GM12878 (cell line): ENCODE measurements around the gene TMEM150C. TPM values are rescaled to one million over a fixed set of nuclear protein-coding genes. Genes with fewer than 3 reads are reported as not detected.

Source experiments
- ATAC-seq: fragments of 200-7000 bp; cut with Tn5 transposase; 3 replicates; pipeline ENCODE4 v1.9.1; 2020; ENCODE audit warnings: mild to moderate bottlenecking, moderate library complexity
- BruUV-seq: library from RNA; stranded (reverse); fragments of 400-500 nt; replicated peaks from 2 replicates; lab custom pipeline; 2021; lab: Mats Ljungman, UMichigan
- CTCF ChIA-PET: fragments of 300-600 bp; sonication (Branson Sonifier 250); formaldehyde crosslinking; extraction: SDS; loops from one replicate; lab custom pipeline; 2021; ENCODE audit warnings: inconsistent platforms; lab: Yijun Ruan, JAX
- POLR2A ChIA-PET: fragments of 350-600 bp; formaldehyde crosslinking; extraction: SDS; loops from one replicate; lab custom pipeline; 2021; ENCODE audit warnings: inconsistent platforms; lab: Charles Lee
- RAD21 ChIA-PET: fragments of 300-600 bp; sonication (Branson Sonifier 250); formaldehyde crosslinking; loops from one replicate; lab custom pipeline; 2023; ENCODE audit warnings: antibody characterized with exemption; ENCODE audit not compliant: unreplicated experiment; lab: Charles Lee
- SMC1A ChIA-PET: fragments of 300-600 bp; sonication (Branson Sonifier 250); formaldehyde crosslinking; loops from one replicate; lab custom pipeline; 2023; ENCODE audit not compliant: unreplicated experiment, uncharacterized antibody; lab: Charles Lee
- DNase-seq: peaks from one replicate; pipeline ENCODE4 v3.0.0-alpha.2; 2011; ENCODE audit warnings: low read depth, low spot score
- FAIRE-seq: peaks from 3 replicates; lab custom pipeline; 2011; peaks lifted over from hg19 to GRCh38; lab: Jason Lieb, UNC
- H2AFZ ChIP-seq: 2 replicates; pipeline ENCODE4 v1.6.0; 2011; ENCODE audit warnings: low read depth, low read length, control low read depth; ENCODE audit not compliant: control insufficient read depth
- H3K27ac ChIP-seq: 2 replicates; pipeline ENCODE4 v1.5.1; 2011; ENCODE audit warnings: control low read depth; ENCODE audit not compliant: control insufficient read depth, insufficient read depth
- H3K27me3 ChIP-seq, 2 experiments: replicated peaks in 1 of 2; 2 replicates each; pipeline versions ENCODE4 v1.6.0 to v1.6.1; 2011; ENCODE audit warnings: low read length in 1 of 2; ENCODE audit not compliant: control insufficient read depth in 2 of 2, insufficient read depth in 2 of 2
- H3K36me3 ChIP-seq, 2 experiments: 2 replicates each; pipeline ENCODE4 v1.5.1; 2011; ENCODE audit warnings: low read length in 1 of 2; ENCODE audit not compliant: control insufficient read depth in 2 of 2, insufficient read depth in 2 of 2
- H3K4me1 ChIP-seq: 2 replicates; pipeline ENCODE4 v1.6.1; 2011; ENCODE audit warnings: mild to moderate bottlenecking, low read length, moderate library complexity, mixed read lengths; ENCODE audit not compliant: control insufficient read depth, insufficient read depth
- H3K4me2 ChIP-seq: 2 replicates; pipeline ENCODE4 v1.6.0; 2011; ENCODE audit warnings: control low read depth; ENCODE audit not compliant: control insufficient read depth, insufficient read depth
- H3K4me3 ChIP-seq: fragments of 200-600 bp; sonication (generic); 2 replicates; pipeline ENCODE4 v1.5.1; 2016
- H3K79me2 ChIP-seq: 2 replicates; pipeline ENCODE4 v1.6.0; 2011; ENCODE audit warnings: low read length; ENCODE audit not compliant: control insufficient read depth, insufficient read depth
- H3K9ac ChIP-seq: 2 replicates; pipeline ENCODE4 v1.8.0; 2011; ENCODE audit warnings: low read length, control low read depth, mixed read lengths; ENCODE audit not compliant: control insufficient read depth, insufficient read depth
- H3K9me3 ChIP-seq: replicated peaks from 3 replicates; pipeline ENCODE4 v1.5.1; 2011; ENCODE audit warnings: mild to moderate bottlenecking, low read length; ENCODE audit not compliant: control insufficient read depth, insufficient read depth
- H4K20me1 ChIP-seq: 2 replicates; pipeline ENCODE4 v1.6.0; 2011; ENCODE audit not compliant: control insufficient read depth, insufficient read depth
- BCL3 ChIP-seq: IDR thresholded peaks from 2 replicates; pipeline ENCODE4 v1.6.1; 2011; ENCODE audit warnings: borderline replicate concordance, low read depth, mild to moderate bottlenecking, moderate library complexity, low read length; ENCODE audit not compliant: insufficient read depth, poor library complexity, severe bottlenecking
- EP300 ChIP-seq, 2 experiments: fragments of 150-350 bp in 1 of 2; IDR thresholded peaks; 2 replicates each; pipeline ENCODE4 v1.6.1; 2011 to 2012; ENCODE audit warnings: low read depth in 2 of 2, low read length in 2 of 2, borderline replicate concordance in 1 of 2, improper control_type of control experiment in 1 of 2, inconsistent platforms in 1 of 2; ENCODE audit not compliant: control insufficient read depth in 1 of 2
- EZH2 ChIP-seq: IDR thresholded peaks from 2 replicates; pipeline ENCODE4 v1.6.1; 2012; ENCODE audit warnings: low read depth, mild to moderate bottlenecking, control low read depth, inconsistent platforms, low read length, borderline replicate concordance; ENCODE audit not compliant: control insufficient read depth
- JUNB ChIP-seq: IDR thresholded peaks from 2 replicates; pipeline ENCODE4 v1.6.1; 2016; ENCODE audit warnings: antibody characterized with exemption, mild to moderate bottlenecking
- NBN ChIP-seq: fragments of 450-650 bp; IDR thresholded peaks from 2 replicates; pipeline ENCODE4 v1.6.1; 2016
- PAX8 ChIP-seq: fragments of 450-650 bp; IDR thresholded peaks from 2 replicates; pipeline ENCODE4 v1.6.1; 2017; ENCODE audit warnings: mild to moderate bottlenecking, moderate library complexity
- PKNOX1 ChIP-seq: fragments of 450-650 bp; IDR thresholded peaks from 2 replicates; pipeline ENCODE4 v1.6.1; 2016; ENCODE audit warnings: mild to moderate bottlenecking
- SPI1 ChIP-seq: IDR thresholded peaks from 2 replicates; pipeline ENCODE4 v1.6.1; 2011; ENCODE audit warnings: low read depth, mild to moderate bottlenecking, low read length, moderate library complexity, borderline replicate concordance; ENCODE audit not compliant: insufficient read depth
- SREBF2 ChIP-seq: IDR thresholded peaks from 2 replicates; pipeline ENCODE4 v1.6.1; 2012; ENCODE audit warnings: mild to moderate bottlenecking, low read length
- STAT1 ChIP-seq: fragments of 450-650 bp; conservative IDR thresholded peaks from 2 replicates; pipeline ENCODE4 v1.6.1; 2014; ENCODE audit warnings: antibody characterized with exemption, mild to moderate bottlenecking
- STAT3 ChIP-seq: IDR thresholded peaks from 2 replicates; pipeline ENCODE4 v1.6.1; 2011; ENCODE audit warnings: low read depth, low read length, improper control_type of control experiment
- in situ Hi-C: fragments of 300-500 bp; cut with MboI; formaldehyde crosslinking; loops from 9 replicates; pipeline ENCODE4 v1.14.3; 2018; ENCODE audit warnings: mixed read lengths
- intact Hi-C: fragments of 100-400 bp; cut with micrococcal nuclease; formaldehyde crosslinking; loops from one replicate; pipeline ENCODE4 v1.14.2; 2022; ENCODE audit not compliant: unreplicated experiment
- polyA plus RNA-seq, 11 experiments: library from polyadenylated mRNA; depleted of rRNA in 4 of 11; unstranded in 6 of 11; stranded (reverse) in 5 of 11; fragments of >200 nt; fragmentation: Nextera tagmentation in 4 of 11; fragmentation: Illumina TruSeq in 1 of 11; extraction: Ambion mirVana in 4 of 11; extraction: Trizol in 1 of 11; gene quantifications; 1 replicate in 1 of 11; 2 replicates in 10 of 11; pipeline versions ENCODE4 v1.2.1 to v1.2.3, GENCODE V29; 2011 to 2016; ENCODE audit warnings: inconsistent platforms in 2 of 11, missing spikeins in 2 of 11, low read depth in 1 of 11
- total RNA-seq, 4 experiments: library from RNA; depleted of rRNA in 3 of 4; stranded (reverse); fragments of >200 nt in 3 of 4; fragmentation: Illumina TruSeq in 1 of 4; extraction: Trizol in 1 of 4; gene quantifications; 2 replicates each; pipeline versions ENCODE4 v1.2.1 to v1.2.3, GENCODE V29; 2013 to 2021

TMEM150C gene
- total and polyA plus RNA-seq, 10 of the 15 experiments (the other 5 are each of a cell fraction or from before 2014, with no cell fraction given) = 0.04 to 0.78 (median 0.13) TPM; not detected in 2

GRCh38 chr4:82508011-82508410, 53.8 kb downstream of the TMEM150C start:
- no peaks in the 10 kb centered on the region for H4K20me1 ChIP-seq
- FAIRE-seq = no peak
- no peak overlapping the region for H3K9ac ChIP-seq
- H3K79me2 ChIP-seq = no peaks in the 10 kb centered on the region
- intact Hi-C loops (no loop called here), in situ Hi-C loops (no loop called here)
- BruUV-seq = no TSS peak
- no peaks in the 10 kb centered on the region for H3K4me1 ChIP-seq
- ChIA-PET CTCF (no interaction called here), RAD21 (no interaction called here), SMC1A (no interaction called here), POLR2A (no interaction called here)
- no peak for ATAC-seq
- H3K27ac ChIP-seq = no peak overlapping the region
- H3K36me3 ChIP-seq = no peaks in the 10 kb centered on the region
- H3K4me2 ChIP-seq = no peak overlapping the region
- no peak overlapping the region for H3K4me3 ChIP-seq
- DNase-seq = no peak
- no peaks in the 10 kb centered on the region for H3K27me3 ChIP-seq
- no peaks in the 10 kb centered on the region for H3K9me3 ChIP-seq
- H2AFZ ChIP-seq = no peak overlapping the region
- TF ChIP-seq SREBF2 = no peak
- TF ChIP-seq EZH2 = no peak
- no peak for TF ChIP-seq STAT3
- TF ChIP-seq SPI1 = no peak
- no peak for TF ChIP-seq EP300 (IDR thresholded peaks at IDR 0.05; ENCODE audit: borderline replicate concordance in 1 of 2, control insufficient read depth in 1 of 2, low read depth in 2 of 2, low read length in 2 of 2)
- no peak for TF ChIP-seq STAT1
- no peak for TF ChIP-seq PAX8
- TF ChIP-seq BCL3 = no peak
- no peak for TF ChIP-seq NBN
- TF ChIP-seq PKNOX1 = no peak
- no peak for TF ChIP-seq JUNB
